ENCODE results near the gene RNF11.

- TF ChIP-seq FOXA1 (IDR thresholded peaks at IDR 0.05), result no peak
- TF ChIP-seq FOXK2 (IDR thresholded peaks at IDR 0.05), result no peak
- no peak for TF ChIP-seq SP1 (IDR thresholded peaks at IDR 0.05)
- no peak for TF ChIP-seq PKNOX1 (IDR thresholded peaks at IDR 0.05)
- no peak for TF ChIP-seq ELF4 (IDR thresholded peaks at IDR 0.05)
- no peak for TF ChIP-seq SUZ12 (IDR thresholded peaks at IDR 0.05)
- TF ChIP-seq L3MBTL2 (conservative IDR thresholded peaks at IDR 0.05), result 0 out of 2 replicates have a peak, but pooled peaks have one; percentile 20
- no peak for TF ChIP-seq ARNT (IDR thresholded peaks at IDR 0.05)
- TF ChIP-seq FOXM1 (IDR thresholded peaks at IDR 0.05; ENCODE audit: borderline replicate concordance), result no peak
- no peak for TF ChIP-seq NFRKB (IDR thresholded peaks at IDR 0.05)
- no peak for TF ChIP-seq HDGF (IDR thresholded peaks at IDR 0.05; ENCODE audit: borderline replicate concordance)
Measured at GRCh38 chr1:51320967-51321923, 85.2 kb downstream of the RNF11 start.
